Pulmonary artery endothelial cell (primary cell): ENCODE results near the gene TARBP2. TPM values are rescaled to one million over a fixed set of nuclear protein-coding genes. Genes with fewer than 3 reads are reported as not detected.

Experiments used
- DNase-seq: peaks from one replicate; pipeline ENCODE4 v3.0.0-alpha.2; 2011; ENCODE audit warnings: low read depth, low spot score
- total RNA-seq: library from RNA; depleted of rRNA; stranded (reverse); fragments of >200 nt; gene quantifications from 2 replicates; pipeline ENCODE4 v1.2.3, GENCODE V29; 2014

Gene TARBP2
- total RNA-seq, 1 donor from 2014 or later: 60.3 TPM

DNA sequence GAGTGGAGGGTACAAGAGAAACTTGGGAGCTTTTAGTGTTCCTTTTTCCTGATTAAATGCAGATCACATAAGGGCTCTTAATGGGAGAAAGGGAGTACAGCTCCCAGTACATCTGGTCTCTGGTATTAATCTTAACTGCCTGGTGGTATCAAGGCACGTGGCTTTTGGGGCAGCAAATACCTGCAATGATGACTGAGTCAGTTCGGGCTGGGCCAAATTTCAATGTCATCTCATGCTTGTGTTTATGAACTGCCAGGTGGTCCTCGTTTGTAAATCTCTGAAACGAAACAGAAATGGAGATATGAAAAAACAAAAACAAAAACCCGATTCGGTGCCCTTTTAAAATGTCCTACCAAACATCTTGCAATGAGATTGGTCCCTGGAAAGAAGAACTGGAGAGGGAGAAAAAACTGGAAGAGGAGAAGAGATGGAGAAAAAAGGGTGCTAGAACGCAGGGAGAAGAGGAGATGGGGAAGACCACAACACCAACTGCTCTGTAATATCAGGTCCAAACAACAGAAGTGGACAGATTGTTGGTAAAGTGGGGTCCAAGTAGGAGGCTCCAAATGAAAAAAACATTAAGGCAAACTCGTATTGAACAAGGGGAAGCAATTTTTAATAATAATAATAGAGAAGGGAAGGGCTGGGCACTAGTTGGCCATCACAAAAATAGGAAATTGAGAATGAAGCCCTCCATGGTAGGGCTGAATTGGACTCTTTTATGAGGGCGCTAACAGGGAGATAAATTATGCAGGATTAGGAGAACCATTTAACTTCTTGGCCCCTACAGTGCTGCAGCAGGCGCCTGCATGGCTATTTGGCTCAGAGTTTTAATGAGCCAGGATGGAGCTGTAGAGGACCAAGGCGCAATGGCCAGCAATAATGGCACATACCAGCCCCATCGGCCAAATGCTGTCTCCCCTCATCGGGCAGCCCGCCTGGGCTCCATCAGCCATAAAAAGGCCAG lies 51.6 kb downstream of the TARBP2 start:
- DNase-seq: no peak

Other genes starting within 250 kb of the TARBP2 start
- 6.7 and 14.6 TPM in 2 replicates for gene ESPL1, start 233.0 kb upstream of the TARBP2 start, total RNA-seq
- 382 and 446 TPM in 2 replicates for gene PFDN5, start 205.7 kb upstream of the TARBP2 start, total RNA-seq
- gene MYG1, start 201.6 kb upstream of the TARBP2 start, total RNA-seq: 50.5 and 54.3 TPM in 2 replicates
- gene AAAS, start 179.7 kb upstream of the TARBP2 start, total RNA-seq: 36.7 and 44.2 TPM in 2 replicates
- gene SP7, start 164.9 kb upstream of the TARBP2 start, total RNA-seq: not detected in 2 replicates
- 27.4 and 44.1 TPM in 2 replicates for gene SP1, start 121.1 kb upstream of the TARBP2 start, total RNA-seq
- gene AMHR2, start 77.4 kb upstream of the TARBP2 start, total RNA-seq: not detected in 2 replicates
- 24.3 and 26.2 TPM in 2 replicates for gene PRR13, start 59.5 kb upstream of the TARBP2 start, total RNA-seq
- gene PCBP2, start 49.2 kb upstream of the TARBP2 start, total RNA-seq: 368 and 377 TPM in 2 replicates
- 18.3 and 20.9 TPM in 2 replicates for gene MAP3K12, start 1.8 kb upstream of the TARBP2 start, total RNA-seq
- gene NPFF, start 6.2 kb downstream of the TARBP2 start, total RNA-seq: not detected in 2 replicates
- gene ATF7, start 125.1 kb downstream of the TARBP2 start, total RNA-seq: 10.5 and 12.1 TPM in 2 replicates
- gene ATP5MC2, start 174.8 kb downstream of the TARBP2 start, total RNA-seq: 103 and 144 TPM in 2 replicates
- 42.0 and 58.7 TPM in 2 replicates for gene CALCOCO1, start 226.2 kb downstream of the TARBP2 start, total RNA-seq